ENCODE measurements around the gene BASP1. TPM values are rescaled to one million over a fixed set of nuclear protein-coding genes. Genes with fewer than 3 reads are reported as not detected.
A peak's percentile ranks its signal among the peaks of the same experiment; 100 is the strongest.

BASP1 gene
- polyA plus RNA-seq, 1 of the 3 experiments (the other 2 are of a cell fraction): 107 TPM

GRCh38 chr5:17223367-17224185, 6.1 kb downstream of the BASP1 start:
- Histone ChIP-seq H3K36me3 (replicated peaks in 1 of 2; ENCODE audit: control insufficient read depth in 1 of 2, insufficient read depth in 2 of 2, low read length in 1 of 2) (peaks cover 0 to 4% of the 10 kb centered on the region in 2 experiments), H3K9ac (no peak overlapping the region), H3K27me3 (ENCODE audit: insufficient read depth) (no peaks in the 10 kb centered on the region), H3K4me3 (ENCODE audit: low read depth in 2 of 2, low read length in 1 of 2) (no peak overlapping the region), H4K20me1 (ENCODE audit: insufficient read depth) (no peaks in the 10 kb centered on the region), H3K79me2 (ENCODE audit: insufficient read depth) (peaks cover 98% of the 10 kb centered on the region), H3K9me2 (no peaks in the 10 kb centered on the region), H3F3A (replicated peaks; ENCODE audit: insufficient read depth) (peaks cover 16% of the 10 kb centered on the region), H2AFZ (ENCODE audit: low read depth) (no peak overlapping the region), H3K4me1 (ENCODE audit: control insufficient read depth in 1 of 2, insufficient read depth in 2 of 2, low read depth in 1 of 2, low read length in 1 of 2) (peaks cover 2 to 49% of the 10 kb centered on the region in 2 experiments; a peak in 3 of 4 replicates), H3K27ac (ENCODE audit: low read depth in 2 of 2, low read length in 1 of 2) (no peak overlapping the region; a peak in 1 of 4 replicates), H3K9me3 (no peaks in the 10 kb centered on the region), H3K4me2 (0 out of 2 replicates have a peak overlapping the region, but pooled peaks have one; percentile 3)
- ChIA-PET CTCF (no interaction called here), POLR2A (no interaction called here)
- WGBS (ENCODE audit: low lambda C conversion rate): 93% methylated on average over 5 of the region's 5 CpGs
- no peak for DNase-seq
- TF ChIP-seq GATA2 (CRISPR knock-in tag; IDR thresholded peaks at IDR 0.05): no peak
- no peak for TF ChIP-seq RXRA (IDR thresholded peaks at IDR 0.05; ENCODE audit: borderline replicate concordance, low read depth)
- no peak for TF ChIP-seq TEAD4 (IDR thresholded peaks at IDR 0.05; ENCODE audit: borderline replicate concordance, insufficient read depth)
- TF ChIP-seq EP300 (IDR thresholded peaks at IDR 0.05; ENCODE audit: borderline replicate concordance in 1 of 2, low read depth in 1 of 2, low read length in 1 of 2): no peak
- TF ChIP-seq RCOR1 (IDR thresholded peaks at IDR 0.05; ENCODE audit: low read length): no peak
- TF ChIP-seq ZBTB33 (IDR thresholded peaks at IDR 0.05; ENCODE audit: borderline replicate concordance, low read depth): no peak
- TF ChIP-seq NRF1 (IDR thresholded peaks at IDR 0.05; ENCODE audit: low read depth, low read length): no peak
- no peak for TF ChIP-seq TAF1 (IDR thresholded peaks at IDR 0.05; ENCODE audit: borderline replicate concordance, low read depth, low read length)
- no peak for TF ChIP-seq REST (IDR thresholded peaks at IDR 0.05; ENCODE audit: low read depth, low read length)
- TF ChIP-seq MEF2A (IDR thresholded peaks at IDR 0.05; ENCODE audit: borderline replicate concordance, low read depth): no peak
- TF ChIP-seq FOSL2 (IDR thresholded peaks at IDR 0.05; ENCODE audit: borderline replicate concordance, low read depth): no peak
- no peak for TF ChIP-seq SIN3A (IDR thresholded peaks at IDR 0.05; ENCODE audit: borderline replicate concordance, low read depth, low read length)
- no peak for TF ChIP-seq POLR2AphosphoS5 (IDR thresholded peaks at IDR 0.05; ENCODE audit: low read depth, low read length)
